SU-DHL-6 (cell line): ENCODE measurements around the gene ZNF747.

Experiments used
- H2AFZ ChIP-seq: fragments of 200-600 bp; sonication (generic); 2 replicates; pipeline ENCODE4 v1.6.1; 2014; ENCODE audit warnings: low read depth, mild to moderate bottlenecking, moderate library complexity, mixed read lengths, antibody characterized with exemption, low read length; ENCODE audit not compliant: severe bottlenecking
- H3F3A ChIP-seq: fragments of 200-600 bp; shearing (Covaris generic); 2 replicates; pipeline ENCODE4 v1.6.0; 2016; ENCODE audit warnings: antibody characterized with exemption, mild to moderate bottlenecking; ENCODE audit not compliant: insufficient read depth
- H3K27ac ChIP-seq: fragments of 200-600 bp; sonication (generic); 2 replicates; pipeline ENCODE4 v1.5.1; 2016; ENCODE audit warnings: low read depth, mild to moderate bottlenecking, low read length, moderate library complexity, mixed read lengths
- H3K27me3 ChIP-seq: fragments of 200-600 bp; sonication (generic), shearing (Covaris generic); 2 replicates; pipeline ENCODE4 v1.6.0; 2014; ENCODE audit warnings: mild to moderate bottlenecking, low read length
- H3K36me3 ChIP-seq: fragments of 200-600 bp; sonication (generic); 2 replicates; pipeline ENCODE4 v1.6.1; 2014; ENCODE audit warnings: mild to moderate bottlenecking, low read length, mixed read lengths
- H3K4me2 ChIP-seq: fragments of 300-600, 200-600 bp; shearing (Covaris generic), sonication (generic); 2 replicates; pipeline ENCODE4 v1.6.0; 2014; ENCODE audit warnings: low read length, low read depth, mild to moderate bottlenecking; ENCODE audit not compliant: poor library complexity, severe bottlenecking
- H3K4me3 ChIP-seq: fragments of 200-600 bp; sonication (generic); 2 replicates; pipeline ENCODE4 v1.5.1; 2014; ENCODE audit warnings: antibody characterized with exemption, low read length, mild to moderate bottlenecking, mixed read lengths; ENCODE audit not compliant: insufficient read depth, poor library complexity, severe bottlenecking
- H3K79me2 ChIP-seq: fragments of 200-600 bp; sonication (generic); 2 replicates; pipeline ENCODE4 v1.6.1; 2014; ENCODE audit warnings: mild to moderate bottlenecking, low read length, moderate library complexity; ENCODE audit not compliant: insufficient read depth
- H3K9ac ChIP-seq: fragments of 200-600 bp; sonication (generic); 2 replicates; pipeline ENCODE4 v1.7.0; 2014; ENCODE audit warnings: mild to moderate bottlenecking, low read length
- H3K9me2 ChIP-seq: fragments of 200-600 bp; sonication (generic); replicated peaks from 2 replicates; pipeline ENCODE4 v1.6.1; 2014; ENCODE audit warnings: low read length; ENCODE audit not compliant: insufficient read depth
- H3K9me3 ChIP-seq: fragments of 200-600 bp; sonication (generic); 2 replicates; pipeline ENCODE4 v1.6.1; 2014; ENCODE audit warnings: low read length, mixed read lengths; ENCODE audit not compliant: insufficient read depth
- H4K20me1 ChIP-seq: fragments of 200-600 bp; sonication (generic); 2 replicates; pipeline ENCODE4 v1.6.1; 2014; ENCODE audit warnings: low read depth, mild to moderate bottlenecking, antibody characterized with exemption, low read length, moderate library complexity, mixed read lengths
- EZH2phosphoT487 ChIP-seq: fragments of 200-600 bp; sonication (generic), shearing (Covaris generic); conservative IDR thresholded peaks from 2 replicates; pipeline ENCODE4 v1.6.1; 2018; ENCODE audit warnings: mild to moderate bottlenecking, antibody characterized with exemption, low read length, moderate library complexity, mixed read lengths
- TF ChIP-seq, protein P1 (sequence below): fragments of 200-600 bp; sonication (generic); IDR thresholded peaks from one replicate; pipeline ENCODE4 v1.5.1; 2017; ENCODE audit warnings: antibody characterized with exemption, mild to moderate bottlenecking, low read length, moderate library complexity; ENCODE audit not compliant: insufficient read depth, poor library complexity, severe bottlenecking

ZNF747 gene

DNA sequence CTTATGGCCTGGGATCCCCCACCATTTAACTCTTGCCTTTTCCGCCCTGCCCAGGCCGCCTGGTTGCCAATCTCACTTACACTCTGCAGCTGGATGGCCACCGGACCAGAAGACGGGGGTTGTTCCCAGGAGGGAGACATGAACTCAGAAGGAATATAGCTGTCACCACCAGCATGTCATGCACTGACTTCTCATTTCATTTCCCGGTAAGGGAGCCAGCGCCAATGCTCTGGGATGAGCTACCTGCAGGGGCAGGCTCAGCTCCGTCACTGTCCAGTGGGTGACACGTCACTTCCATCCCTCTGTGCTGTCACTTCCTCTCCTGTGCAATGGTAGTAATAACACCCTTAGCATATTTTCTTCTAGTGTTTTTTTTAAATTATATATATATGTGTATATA lies 35.4 kb downstream of the ZNF747 start:
- Histone ChIP-seq H3K9ac (no peak overlapping the region), H2AFZ (no peak overlapping the region)
- TF ChIP-seq, protein P1, sequence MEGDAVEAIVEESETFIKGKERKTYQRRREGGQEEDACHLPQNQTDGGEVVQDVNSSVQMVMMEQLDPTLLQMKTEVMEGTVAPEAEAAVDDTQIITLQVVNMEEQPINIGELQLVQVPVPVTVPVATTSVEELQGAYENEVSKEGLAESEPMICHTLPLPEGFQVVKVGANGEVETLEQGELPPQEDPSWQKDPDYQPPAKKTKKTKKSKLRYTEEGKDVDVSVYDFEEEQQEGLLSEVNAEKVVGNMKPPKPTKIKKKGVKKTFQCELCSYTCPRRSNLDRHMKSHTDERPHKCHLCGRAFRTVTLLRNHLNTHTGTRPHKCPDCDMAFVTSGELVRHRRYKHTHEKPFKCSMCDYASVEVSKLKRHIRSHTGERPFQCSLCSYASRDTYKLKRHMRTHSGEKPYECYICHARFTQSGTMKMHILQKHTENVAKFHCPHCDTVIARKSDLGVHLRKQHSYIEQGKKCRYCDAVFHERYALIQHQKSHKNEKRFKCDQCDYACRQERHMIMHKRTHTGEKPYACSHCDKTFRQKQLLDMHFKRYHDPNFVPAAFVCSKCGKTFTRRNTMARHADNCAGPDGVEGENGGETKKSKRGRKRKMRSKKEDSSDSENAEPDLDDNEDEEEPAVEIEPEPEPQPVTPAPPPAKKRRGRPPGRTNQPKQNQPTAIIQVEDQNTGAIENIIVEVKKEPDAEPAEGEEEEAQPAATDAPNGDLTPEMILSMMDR = no peak
- no peak for TF ChIP-seq EZH2phosphoT487

DNA sequence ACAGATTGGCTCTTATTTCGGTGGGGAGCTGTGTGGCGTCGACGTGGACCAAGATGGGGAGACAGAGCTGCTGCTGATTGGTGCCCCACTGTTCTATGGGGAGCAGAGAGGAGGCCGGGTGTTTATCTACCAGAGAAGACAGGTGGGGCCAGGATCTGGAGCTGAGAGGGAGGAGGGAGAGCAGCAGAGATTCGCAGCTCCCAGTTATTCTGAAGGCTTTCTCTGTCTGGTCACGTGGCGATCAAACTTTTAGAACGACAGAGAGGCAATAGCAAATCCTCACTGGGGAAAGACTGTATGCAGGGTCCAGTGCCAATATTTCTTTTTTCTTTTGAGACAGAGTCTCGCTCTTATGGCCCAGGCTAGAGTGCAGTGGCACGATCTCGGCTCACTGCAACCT lies 39.9 kb downstream of the ZNF747 start:
- Histone ChIP-seq H3K4me2 (no peak overlapping the region), H3F3A (0 out of 2 replicates have a peak, but pooled peaks cover 4% of the 10 kb centered on the region), H3K9ac (no peak overlapping the region), H3K27me3 (no peaks in the 10 kb centered on the region), H2AFZ (no peak overlapping the region), H3K36me3 (peaks cover 36% of the 10 kb centered on the region), H4K20me1 (no peaks in the 10 kb centered on the region), H3K9me3 (no peaks in the 10 kb centered on the region), H3K79me2 (peaks cover 15% of the 10 kb centered on the region), H3K9me2 (no peaks in the 10 kb centered on the region), H3K4me3 (no peak overlapping the region), H3K27ac (no peak overlapping the region)
- TF ChIP-seq, protein P1 = no peak
- TF ChIP-seq EZH2phosphoT487 = no peak

More for the DNA sequence above, 35.4 kb downstream of the ZNF747 start:
- peaks cover 3% of the 10 kb centered on the region; the same call in 1 of the 2 replicates for H3F3A ChIP-seq
- no peaks in the 10 kb centered on the region for H3K9me2 ChIP-seq
- H3K27me3 ChIP-seq = no peaks in the 10 kb centered on the region
- peaks cover 36% of the 10 kb centered on the region for H3K36me3 ChIP-seq
- H3K79me2 ChIP-seq = peaks cover 6% of the 10 kb centered on the region; the same call in 1 of the 2 replicates
- H3K27ac ChIP-seq = no peak overlapping the region
- no peaks in the 10 kb centered on the region for H4K20me1 ChIP-seq
- no peak overlapping the region for H3K4me2 ChIP-seq
- H3K9me3 ChIP-seq = no peaks in the 10 kb centered on the region
- H3K4me3 ChIP-seq = no peak overlapping the region

DNA sequence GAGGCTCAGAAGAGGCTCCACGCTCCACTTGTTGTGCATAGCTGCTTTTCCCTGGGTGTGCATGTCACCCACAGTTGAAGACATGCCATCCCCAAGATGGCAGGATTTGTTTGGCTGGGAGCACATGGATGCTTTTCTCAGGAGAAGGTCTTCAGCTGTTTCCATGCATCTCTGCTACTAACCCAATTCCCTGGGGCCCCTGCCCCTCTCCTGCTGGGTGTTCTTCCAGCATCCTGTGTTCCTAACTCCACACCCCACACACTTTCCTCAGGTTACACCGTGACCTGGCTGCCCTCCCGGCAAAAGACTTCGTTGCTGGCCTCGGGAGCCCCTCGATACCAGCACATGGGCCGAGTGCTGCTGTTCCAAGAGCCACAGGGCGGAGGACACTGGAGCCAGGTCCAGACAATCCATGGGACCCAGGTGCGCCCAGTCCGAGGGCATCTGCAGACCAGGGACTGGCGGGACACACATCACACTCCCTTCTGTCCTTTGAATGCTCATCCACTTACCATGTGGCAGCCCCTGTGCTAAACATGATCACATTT lies 40.6 kb downstream of the ZNF747 start:
- no peak overlapping the region for H3K27ac ChIP-seq
- 0 out of 2 replicates have a peak, but pooled peaks cover 4% of the 10 kb centered on the region for H3F3A ChIP-seq
- H3K9me2 ChIP-seq = no peaks in the 10 kb centered on the region
- peaks cover 15% of the 10 kb centered on the region for H3K79me2 ChIP-seq
- TF ChIP-seq, protein P1 = no peak
- no peak for TF ChIP-seq EZH2phosphoT487
- peaks cover 43% of the 10 kb centered on the region for H3K36me3 ChIP-seq
- no peak overlapping the region for H3K4me3 ChIP-seq
- no peaks in the 10 kb centered on the region for H4K20me1 ChIP-seq
- H3K9ac ChIP-seq = no peak overlapping the region
- no peak overlapping the region for H3K4me2 ChIP-seq
- no peak overlapping the region for H2AFZ ChIP-seq
- no peaks in the 10 kb centered on the region for H3K27me3 ChIP-seq
- H3K9me3 ChIP-seq = no peaks in the 10 kb centered on the region
